ENCODE results near the gene PSME4.
A peak's percentile ranks its signal among the peaks of the same experiment; 100 is the strongest.

Gene PSME4, protein sequence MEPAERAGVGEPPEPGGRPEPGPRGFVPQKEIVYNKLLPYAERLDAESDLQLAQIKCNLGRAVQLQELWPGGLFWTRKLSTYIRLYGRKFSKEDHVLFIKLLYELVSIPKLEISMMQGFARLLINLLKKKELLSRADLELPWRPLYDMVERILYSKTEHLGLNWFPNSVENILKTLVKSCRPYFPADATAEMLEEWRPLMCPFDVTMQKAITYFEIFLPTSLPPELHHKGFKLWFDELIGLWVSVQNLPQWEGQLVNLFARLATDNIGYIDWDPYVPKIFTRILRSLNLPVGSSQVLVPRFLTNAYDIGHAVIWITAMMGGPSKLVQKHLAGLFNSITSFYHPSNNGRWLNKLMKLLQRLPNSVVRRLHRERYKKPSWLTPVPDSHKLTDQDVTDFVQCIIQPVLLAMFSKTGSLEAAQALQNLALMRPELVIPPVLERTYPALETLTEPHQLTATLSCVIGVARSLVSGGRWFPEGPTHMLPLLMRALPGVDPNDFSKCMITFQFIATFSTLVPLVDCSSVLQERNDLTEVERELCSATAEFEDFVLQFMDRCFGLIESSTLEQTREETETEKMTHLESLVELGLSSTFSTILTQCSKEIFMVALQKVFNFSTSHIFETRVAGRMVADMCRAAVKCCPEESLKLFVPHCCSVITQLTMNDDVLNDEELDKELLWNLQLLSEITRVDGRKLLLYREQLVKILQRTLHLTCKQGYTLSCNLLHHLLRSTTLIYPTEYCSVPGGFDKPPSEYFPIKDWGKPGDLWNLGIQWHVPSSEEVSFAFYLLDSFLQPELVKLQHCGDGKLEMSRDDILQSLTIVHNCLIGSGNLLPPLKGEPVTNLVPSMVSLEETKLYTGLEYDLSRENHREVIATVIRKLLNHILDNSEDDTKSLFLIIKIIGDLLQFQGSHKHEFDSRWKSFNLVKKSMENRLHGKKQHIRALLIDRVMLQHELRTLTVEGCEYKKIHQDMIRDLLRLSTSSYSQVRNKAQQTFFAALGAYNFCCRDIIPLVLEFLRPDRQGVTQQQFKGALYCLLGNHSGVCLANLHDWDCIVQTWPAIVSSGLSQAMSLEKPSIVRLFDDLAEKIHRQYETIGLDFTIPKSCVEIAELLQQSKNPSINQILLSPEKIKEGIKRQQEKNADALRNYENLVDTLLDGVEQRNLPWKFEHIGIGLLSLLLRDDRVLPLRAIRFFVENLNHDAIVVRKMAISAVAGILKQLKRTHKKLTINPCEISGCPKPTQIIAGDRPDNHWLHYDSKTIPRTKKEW (N-terminal part only)

DNA sequence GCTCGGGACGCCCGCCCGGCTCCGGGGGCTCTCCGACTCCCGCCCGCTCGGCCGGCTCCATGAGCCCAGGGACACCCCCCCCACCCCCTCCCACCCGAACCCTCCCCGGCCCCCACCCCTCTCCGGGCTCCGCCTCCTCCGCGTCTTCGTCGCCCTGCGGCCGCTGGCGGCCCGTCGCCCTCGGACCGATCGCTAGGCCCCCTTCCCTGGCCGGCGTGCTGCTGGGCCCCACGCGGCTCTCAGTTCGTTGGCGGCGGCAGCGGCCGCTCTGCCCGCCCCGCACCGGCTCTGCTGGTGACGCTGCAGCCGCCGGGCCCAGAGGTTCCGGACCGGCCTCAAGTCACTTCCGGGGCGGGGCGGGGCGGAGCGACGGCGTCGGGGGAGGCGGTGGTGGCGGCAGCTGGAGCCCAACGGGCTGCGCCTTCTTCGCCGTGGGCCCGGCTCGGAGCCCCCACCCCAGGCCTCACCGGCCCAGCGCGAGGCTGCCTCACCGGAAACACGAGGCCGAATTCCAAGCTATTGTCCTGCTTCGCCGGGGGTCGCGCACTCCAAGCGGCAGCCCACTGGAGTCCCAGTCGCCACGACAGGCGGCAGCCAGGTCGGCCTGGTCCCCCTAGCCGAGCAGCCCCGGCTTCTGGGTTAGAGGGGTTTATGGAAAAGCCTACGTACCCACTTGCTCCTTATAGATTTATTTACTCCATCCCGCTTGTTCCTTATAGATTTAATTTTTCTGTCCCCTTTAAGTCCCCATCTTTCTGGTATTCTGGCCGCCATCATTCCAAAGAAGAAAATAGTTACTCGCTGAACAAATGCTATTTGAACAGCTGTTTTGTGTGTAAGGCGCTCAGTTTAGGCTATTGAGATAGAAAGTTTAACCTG lies at the start of gene PSME4:
PSME4 (minus strand) TSS at position 270 of the 879 bp plus-strand sequence; CDS start at position 61, 209 bp downstream.
- DNase-seq = peak; percentile 97

DNA sequence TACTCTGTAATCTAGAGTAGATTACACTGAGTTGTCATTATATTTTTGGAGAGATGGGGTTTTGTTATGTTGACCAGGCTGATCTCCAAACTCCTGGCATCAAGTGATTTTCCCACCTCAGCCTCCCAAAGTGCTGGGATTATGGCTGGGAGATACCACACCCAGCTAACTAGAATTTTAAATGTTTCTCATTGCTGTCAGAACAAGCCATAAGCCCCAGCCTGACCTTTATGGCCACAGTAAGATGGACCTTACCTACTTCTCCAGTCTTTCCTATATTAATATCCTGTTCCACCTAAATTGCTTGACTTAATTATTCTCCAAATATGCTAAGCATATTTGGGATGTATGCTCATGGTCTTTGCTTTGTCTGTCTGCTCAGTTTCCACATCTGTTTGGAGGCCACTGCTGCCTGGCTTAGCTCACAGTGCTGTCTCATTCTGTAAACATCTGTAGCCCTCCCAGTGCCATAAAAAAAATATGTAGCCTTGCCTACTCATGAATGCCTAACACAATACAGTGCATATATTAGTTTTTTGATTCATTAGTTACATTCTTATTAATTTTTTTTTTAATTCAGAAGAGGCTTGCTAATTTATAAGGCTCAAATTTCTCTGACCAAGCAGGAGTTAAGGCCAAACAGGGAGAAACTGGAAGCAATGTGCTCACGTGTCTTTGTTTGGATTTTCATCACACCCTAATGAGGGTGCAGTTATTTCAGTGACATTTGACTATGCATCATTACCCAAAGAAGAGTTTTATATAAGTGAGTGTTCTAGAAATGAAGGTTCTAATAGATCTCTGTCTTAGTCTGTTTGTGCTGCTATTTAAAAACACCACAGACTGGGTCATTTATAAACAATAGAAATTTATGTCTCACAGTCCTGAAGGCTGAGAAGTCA lies 45.3 kb upstream of the PSME4 start:
- DNase-seq = no peak

GRCh38 chr2:54013996-54014395 lies 43.2 kb upstream of the PSME4 start:
- DNase-seq = no peak

GRCh38 chr2:54012538-54013141 lies 41.8 kb upstream of the PSME4 start:
- DNase-seq = no peak

DNA sequence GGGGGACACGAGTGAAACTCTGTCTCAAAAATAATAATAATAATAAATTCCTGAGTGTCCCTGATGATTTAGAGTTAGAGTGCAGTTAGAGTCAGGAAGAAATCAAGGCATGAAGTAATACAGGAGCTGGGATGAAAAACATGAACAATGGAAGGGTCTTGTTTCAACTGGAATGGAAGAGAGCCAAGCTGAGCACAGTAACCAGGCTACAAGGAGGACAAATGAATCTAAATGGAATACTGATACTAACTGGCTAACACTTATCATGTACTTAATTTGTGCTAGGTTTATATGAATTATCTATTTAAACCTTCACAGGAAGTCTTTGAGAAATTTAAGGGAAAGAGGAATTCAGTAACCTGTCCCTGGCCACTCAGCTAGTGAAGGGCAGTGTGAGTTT lies 38.8 kb upstream of the PSME4 start:
- no peak for DNase-seq

DNA sequence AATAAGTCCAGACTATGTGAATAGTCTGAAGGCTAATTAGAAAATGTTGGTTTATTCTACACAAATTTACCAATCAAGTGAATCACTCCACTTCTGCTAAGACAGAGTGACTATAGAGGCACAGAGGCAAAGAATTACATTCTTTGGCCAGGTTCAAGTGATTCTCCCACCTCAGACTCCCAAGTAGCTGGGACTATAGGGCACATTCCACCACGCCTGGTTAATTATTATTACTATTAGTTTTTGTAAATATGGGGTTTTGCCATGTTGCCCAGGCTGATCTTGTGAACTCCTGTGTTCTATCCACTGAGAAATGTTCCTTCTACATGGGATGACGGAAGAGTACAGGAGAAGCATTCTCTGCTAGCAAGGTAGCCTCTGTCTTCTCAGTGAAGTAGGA lies 37.6 kb upstream of the PSME4 start:
- no peak for DNase-seq

DNA sequence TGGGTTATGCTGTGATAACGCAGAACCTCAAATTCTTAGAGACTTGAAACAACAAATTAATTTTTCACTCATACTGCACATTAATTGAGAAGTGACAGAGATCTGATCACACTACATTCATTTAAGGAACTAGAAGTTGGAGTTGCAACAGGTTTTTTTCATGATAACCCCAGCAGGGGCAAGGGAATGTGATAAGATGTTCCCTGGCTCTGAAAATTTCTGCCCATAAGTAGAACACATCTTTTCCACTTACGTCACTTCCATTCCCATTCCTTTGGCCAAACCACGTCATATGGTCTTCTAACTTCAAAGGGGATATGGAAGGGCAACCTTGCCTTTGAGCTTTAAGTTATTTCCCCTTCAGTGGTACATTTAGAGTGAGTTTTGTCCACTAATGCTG lies 29.7 kb upstream of the PSME4 start:
- DNase-seq = no peak

DNA sequence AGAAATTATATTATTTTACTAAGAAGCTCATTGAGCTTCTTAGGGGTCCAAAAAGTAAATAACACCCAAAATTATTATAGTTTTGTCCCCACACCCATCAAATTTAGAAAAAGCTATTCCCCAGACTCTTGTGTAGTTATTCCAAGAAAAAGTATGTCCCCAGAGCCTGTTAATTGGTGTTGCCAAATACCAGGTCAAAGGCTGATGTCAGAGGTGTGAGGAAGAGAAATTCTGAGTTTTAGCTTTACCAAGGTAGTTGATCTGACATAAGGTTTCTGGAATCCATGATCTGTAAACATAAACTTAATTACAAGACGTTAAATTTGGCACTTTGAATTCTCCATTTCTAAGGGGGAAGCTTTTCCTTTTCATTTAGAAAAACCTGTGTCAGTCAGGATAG lies 29.3 kb upstream of the PSME4 start:
- DNase-seq = no peak

DNA sequence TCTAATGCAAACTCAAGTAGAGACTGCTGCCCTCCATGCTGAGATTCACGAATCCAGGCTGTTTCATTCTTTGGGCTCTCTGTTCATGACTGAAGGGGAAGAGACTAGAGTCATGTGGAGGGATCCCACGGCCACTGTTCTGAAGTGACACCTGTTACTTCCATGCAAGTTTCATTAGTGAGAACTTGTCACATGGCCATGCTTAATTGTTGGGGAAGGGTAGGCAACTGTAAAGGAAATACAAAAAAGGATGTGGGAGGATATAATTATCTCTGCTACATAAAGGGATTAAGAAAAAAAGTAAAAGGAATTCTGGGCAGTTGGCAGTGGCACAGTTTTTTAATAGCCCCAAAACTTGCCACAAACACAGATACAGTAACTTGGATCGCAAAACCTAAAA lies 28.0 kb upstream of the PSME4 start:
- no peak for DNase-seq

DNA sequence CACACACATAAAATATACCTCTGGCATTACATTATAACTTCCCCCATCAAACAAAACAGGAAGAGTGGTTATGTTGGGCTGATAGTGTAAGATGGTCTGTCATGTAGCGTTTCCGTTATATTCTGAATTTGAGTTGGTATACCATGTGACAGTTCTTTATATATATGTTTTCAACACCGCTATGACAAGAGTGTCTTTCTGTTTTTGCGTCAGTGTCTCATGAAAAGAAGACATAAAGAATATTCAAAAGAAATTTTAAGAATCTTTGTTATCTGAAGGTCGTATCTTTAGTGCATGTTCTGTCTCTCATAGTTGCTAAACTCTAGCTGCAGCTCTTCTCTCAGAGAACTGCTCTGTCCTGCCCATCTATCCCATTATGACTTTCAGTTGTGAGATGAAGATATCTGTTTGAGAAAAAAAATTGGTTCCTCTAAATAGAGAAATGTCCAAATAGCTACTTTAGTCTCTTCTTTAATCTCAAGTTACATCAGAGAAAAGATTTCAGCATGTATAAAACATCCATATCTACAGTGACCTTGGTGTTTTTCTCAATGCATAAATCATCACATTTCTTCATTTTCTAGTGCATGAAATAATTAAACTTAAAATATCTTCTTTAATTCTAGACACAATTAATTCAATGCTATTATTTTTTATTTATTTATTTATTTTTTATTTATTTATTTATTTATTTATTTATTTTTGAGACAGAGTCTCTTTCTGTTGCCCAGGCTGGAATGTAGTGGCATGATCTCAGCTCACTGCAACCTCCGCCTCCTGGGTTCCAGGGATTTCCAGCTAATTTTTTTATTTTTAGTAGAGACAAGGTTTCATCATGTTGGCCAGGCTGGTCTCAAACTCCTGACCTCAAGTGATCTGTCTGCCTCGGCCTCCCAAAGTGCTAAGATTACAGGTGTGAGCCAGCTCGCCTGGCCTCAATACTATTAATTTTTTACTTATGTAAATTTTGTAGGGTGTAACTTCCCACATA lies 24.3 kb upstream of the PSME4 start:
- DNase-seq = no peak

GRCh38 chr2:53991948-53992347 lies 21.2 kb upstream of the PSME4 start:
- DNase-seq = no peak

GRCh38 chr2:53989210-53989862 lies 18.5 kb upstream of the PSME4 start:
- DNase-seq = no peak

DNA sequence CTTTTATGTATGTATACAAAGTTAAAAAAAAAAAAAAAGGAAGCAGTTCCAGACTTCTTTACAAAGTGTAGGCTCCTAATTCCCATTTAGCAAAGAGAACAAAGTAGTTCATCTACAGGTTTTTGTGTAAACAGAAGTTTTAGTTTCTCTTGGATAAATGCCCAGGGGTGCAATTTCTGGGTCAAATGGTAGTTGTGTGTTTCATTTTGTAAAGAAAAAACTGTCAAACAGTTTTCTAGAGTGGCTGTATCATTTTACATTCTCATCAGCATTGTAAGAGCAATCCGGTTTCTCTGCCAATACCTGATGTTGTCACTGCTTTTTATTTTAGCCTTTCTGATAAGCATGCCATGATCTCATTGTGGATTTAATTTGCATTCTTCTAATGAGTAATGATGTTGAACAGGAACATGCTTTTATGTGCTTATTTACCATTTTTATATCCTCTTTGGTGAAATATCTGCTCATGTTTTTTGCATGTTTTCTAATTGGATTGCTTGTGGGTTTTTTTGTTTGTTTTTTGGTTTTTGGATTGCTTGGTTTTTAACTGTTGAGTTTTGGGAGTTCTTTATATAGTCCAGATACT lies 16.6 kb upstream of the PSME4 start:
- no peak for DNase-seq

GRCh38 chr2:53985646-53986045 lies 14.9 kb upstream of the PSME4 start:
- DNase-seq = no peak

- no peak for DNase-seq
Measured at GRCh38 chr2:53969968-53970723, 647 bp downstream of the PSME4 start.

- no peak for DNase-seq
Measured at GRCh38 chr2:53969285-53969967, 1.4 kb downstream of the PSME4 start.

Data from right forelimb (tissue), 1 donor.